Fibroblast of peridontal ligament (primary cell): ENCODE data around the gene MILR1.
"Not testable (repeated sequence)": the region's sequence is repeated elsewhere in the genome, so short reads cannot be mapped to it uniquely, and the experiment has no call there.

Experiments used
- DNase-seq: peaks from one replicate; pipeline ENCODE4 v3.0.0-alpha.2; 2010; ENCODE audit errors: extremely low read depth

MILR1 gene

GRCh38 chr17:64448665-64449512 is at the start of gene MILR1:
TSS of gene MILR1 (plus strand) at chr17:64449115. CDS start at chr17:64449169, 54 bp downstream.
- DNase-seq: peak; percentile 94

GRCh38 chr17:64399767-64400156 is 49.2 kb upstream of the MILR1 start:
- DNase-seq: no peak

- no peak for DNase-seq
Observed at GRCh38 chr17:64400642-64401041, 48.3 kb upstream of the MILR1 start.

GRCh38 chr17:64401244-64401860 is 47.6 kb upstream of the MILR1 start:
- DNase-seq: no peak

- DNase-seq: no peak
Observed at GRCh38 chr17:64401941-64402340, 47.0 kb upstream of the MILR1 start.

GRCh38 chr17:64402469-64402868 is 46.4 kb upstream of the MILR1 start:
- no peak for DNase-seq

GRCh38 chr17:64403881-64404460 is 44.9 kb upstream of the MILR1 start:
- no peak for DNase-seq

- no peak for DNase-seq
Observed at GRCh38 chr17:64406321-64407200, 42.4 kb upstream of the MILR1 start.

GRCh38 chr17:64410750-64411490 is 38.0 kb upstream of the MILR1 start:
- no peak for DNase-seq

- DNase-seq: peak; percentile 34
Observed at GRCh38 chr17:64411999-64412771, 36.7 kb upstream of the MILR1 start.

GRCh38 chr17:64412944-64413381 is 36.0 kb upstream of the MILR1 start:
- no peak for DNase-seq

GRCh38 chr17:64413513-64413912 is 35.4 kb upstream of the MILR1 start:
- DNase-seq: no peak

- DNase-seq: peak; percentile 86
Observed at GRCh38 chr17:64418506-64419339, 30.2 kb upstream of the MILR1 start.

GRCh38 chr17:64420143-64420670 is 28.7 kb upstream of the MILR1 start:
- peak; percentile 93 for DNase-seq

GRCh38 chr17:64422121-64422520 is 26.8 kb upstream of the MILR1 start:
- DNase-seq: not testable (repeated sequence)

GRCh38 chr17:64423881-64424280 is 25.0 kb upstream of the MILR1 start:
- no peak for DNase-seq

GRCh38 chr17:64424324-64424849 is 24.5 kb upstream of the MILR1 start:
- peak; percentile 18 for DNase-seq

GRCh38 chr17:64425191-64425590 is 23.7 kb upstream of the MILR1 start:
- no peak for DNase-seq

- DNase-seq: no peak
Observed at GRCh38 chr17:64426596-64426995, 22.3 kb upstream of the MILR1 start.
